NCI-H446 (cell line): ENCODE results near the gene RGS14.

Experiments
- DNase-seq, 2 experiments: peaks; one replicate each; lab custom pipeline; 2025; lab: John Stamatoyannopoulos, UW

Gene RGS14

DNA sequence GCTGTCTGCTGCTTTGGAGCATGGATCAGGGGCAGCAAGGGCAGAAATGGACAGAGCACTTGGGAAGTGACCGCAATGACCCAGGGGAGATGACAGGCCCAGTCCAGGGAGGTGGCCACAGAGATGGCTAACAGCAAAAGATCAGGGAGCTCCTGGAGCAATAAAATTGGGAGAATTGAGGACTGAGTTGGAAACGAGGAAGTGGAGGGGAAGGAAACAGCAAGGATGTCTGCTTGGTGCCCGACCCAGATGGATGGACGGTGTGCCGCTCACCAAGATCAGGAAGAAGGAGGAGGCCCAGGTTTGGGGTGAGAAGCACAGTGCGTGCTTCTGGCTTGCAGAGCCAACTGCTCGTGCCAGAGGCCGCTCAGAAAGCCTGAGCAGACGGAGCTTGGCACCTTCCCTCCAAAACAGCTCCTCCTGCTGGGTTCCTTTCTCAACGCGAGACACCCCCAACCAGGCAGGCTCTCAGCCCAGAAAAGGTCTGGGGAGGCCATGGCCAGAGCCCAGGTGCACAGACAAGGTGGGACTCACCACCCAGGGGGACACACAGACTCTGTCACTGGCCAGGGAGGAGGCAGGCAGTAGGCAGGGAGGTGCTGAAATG, 24.8 kb downstream of the RGS14 start:
- DNase-seq: peak; percentile 50 to 61

GRCh38 chr5:177383181-177383580, 25.5 kb downstream of the RGS14 start:
- DNase-seq: no peak

DNA sequence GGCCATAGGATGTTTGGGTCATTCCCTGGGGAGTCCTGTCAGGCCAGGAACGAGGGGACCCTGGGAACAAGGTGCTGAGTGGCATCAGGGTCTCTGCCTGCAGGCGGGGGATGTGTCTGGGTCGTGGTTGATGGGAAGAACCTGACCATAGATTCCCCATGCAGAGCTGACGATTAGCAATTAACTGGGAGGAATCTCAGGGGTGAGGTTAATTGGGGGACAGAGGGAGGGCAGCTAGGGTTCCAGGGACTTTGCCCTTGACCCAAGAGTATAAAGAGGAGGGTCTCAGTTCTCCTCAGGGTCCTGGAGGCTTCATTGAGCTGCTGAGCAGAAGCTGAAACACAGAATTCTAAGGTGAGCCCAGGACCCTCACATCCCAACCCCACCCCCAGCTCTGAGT, 26.4 kb downstream of the RGS14 start, which contains the start of gene SLC34A1:
Gene SLC34A1, plus strand, starts transcription at position 301 of the 400 bp plus-strand sequence. CDS start 1,308 bp downstream, outside the sequence.
- DNase-seq: no peak

DNA sequence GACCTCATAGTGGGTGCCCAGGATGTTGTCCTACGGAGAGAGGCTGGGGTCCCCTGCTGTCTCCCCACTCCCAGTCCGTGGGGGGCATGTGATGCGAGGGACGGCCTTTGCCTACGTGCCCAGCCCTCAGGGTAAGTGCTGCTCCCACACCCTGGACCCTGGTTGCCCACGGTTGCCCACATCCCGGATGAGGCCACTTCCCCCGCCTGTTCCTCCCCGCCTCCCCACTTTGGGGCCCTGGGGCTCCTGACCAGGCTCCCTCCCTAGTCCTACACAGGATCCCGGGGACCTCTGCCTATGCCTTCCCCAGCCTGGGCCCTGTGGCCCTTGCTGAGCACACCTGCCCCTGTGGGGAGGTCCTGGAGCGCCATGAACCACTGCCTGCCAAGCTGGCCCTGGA, 28.0 kb downstream of the RGS14 start:
- DNase-seq: no peak

- no peak for DNase-seq
These were observed 28.8 kb downstream of the RGS14 start for GRCh38 chr5:177386542-177386941.

DNA sequence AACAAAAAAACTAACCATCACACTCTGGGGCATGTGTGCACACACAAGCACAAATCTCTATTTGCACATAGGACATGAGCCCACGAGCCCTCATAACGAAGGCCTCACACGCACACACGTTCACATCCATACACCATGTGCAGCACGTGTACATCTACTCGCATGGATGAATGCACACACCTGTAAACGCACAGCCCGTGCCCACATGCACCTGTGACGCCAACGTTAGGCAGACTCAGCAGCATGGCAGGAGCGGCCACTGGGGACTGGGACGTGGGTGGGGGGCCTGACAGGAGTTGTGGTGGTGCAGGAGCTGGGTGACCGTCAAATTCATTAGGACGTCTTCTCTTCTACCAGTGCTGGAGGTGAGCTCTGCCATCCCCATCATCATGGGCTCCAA, 29.7 kb downstream of the RGS14 start:
- no peak for DNase-seq

DNA sequence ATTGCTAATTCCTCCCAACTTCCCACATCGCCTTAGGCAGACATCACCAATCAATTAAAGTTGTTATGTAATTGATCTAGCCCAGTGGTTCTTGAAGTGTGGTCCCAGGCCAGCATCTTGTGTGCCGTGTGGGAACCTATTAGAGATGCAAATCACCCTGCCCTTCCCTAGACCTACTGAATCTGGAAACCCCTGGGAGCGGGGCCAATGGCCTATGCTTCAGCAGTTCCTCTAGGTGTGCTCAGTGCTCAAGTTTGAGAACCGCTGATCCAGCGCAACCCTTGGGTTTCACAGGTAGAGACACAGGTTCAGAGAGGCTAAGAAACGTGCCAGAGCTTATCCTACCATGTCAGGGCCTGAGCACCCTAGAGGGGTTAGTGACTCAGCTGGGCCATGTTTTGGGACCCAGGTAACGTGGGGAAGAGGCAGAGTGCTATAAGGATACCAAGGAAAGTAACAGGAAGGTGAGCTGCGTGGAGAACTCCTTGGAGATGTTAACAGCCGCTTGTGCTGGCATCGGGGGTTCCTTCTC, 30.9 kb downstream of the RGS14 start:
- no peak for DNase-seq

- DNase-seq: no peak
These were observed 31.8 kb downstream of the RGS14 start for GRCh38 chr5:177389241-177390169.

- DNase-seq: peak; percentile 41 to 83
These were observed 32.9 kb downstream of the RGS14 start for GRCh38 chr5:177390363-177391300.

- no peak for DNase-seq
These were observed 35.0 kb downstream of the RGS14 start for GRCh38 chr5:177392765-177393164.

DNA sequence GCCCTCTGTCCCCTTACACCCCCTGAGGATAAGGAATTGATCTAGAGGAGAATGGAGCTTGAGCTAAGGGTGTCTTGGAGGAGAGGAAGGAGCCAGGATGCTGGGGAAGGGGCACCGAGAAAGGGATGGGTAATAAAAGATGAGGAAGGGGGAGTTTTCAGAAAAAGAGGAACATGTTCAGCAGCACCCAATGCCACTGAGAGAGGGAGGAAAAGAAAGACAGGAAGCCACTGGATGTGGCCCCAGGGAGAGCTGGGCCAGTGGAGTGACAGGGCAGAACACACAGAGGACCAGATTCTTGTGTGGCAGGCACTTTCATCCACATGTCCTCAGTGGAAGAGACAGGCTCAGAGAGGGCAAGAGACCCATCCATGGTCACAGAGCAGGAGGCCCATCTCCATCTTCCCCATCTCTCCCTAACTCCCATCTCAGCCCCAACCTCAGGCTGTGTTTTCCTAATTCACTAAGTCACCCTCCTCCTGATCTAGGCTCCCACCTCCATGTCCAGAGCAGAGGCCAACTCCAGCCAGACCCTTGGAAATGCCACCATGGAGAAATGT, 35.6 kb downstream of the RGS14 start:
- no peak for DNase-seq

- no peak for DNase-seq
These were observed 36.3 kb downstream of the RGS14 start for GRCh38 chr5:177393990-177394389.

DNA sequence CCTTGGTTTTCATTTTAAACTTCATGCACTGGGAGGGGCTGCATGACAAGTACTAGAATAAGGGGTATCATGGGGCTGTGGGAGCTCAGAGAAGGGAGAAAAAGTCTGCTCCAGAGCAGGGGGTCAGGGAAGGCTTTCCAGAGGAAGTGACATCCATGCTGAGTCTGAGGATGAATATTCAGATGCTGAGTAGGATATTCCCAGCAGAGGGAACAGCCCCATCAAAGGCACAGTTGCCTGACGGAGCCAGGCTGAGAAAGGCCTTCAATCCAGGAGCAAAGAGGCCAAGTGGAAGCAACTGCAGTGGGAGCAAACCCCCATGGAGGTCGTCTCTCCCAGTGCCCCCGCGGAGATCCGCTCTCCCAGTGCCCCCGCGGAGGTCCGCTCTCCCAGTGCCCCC, 38.4 kb downstream of the RGS14 start:
- no peak for DNase-seq

- no peak for DNase-seq
These were observed 39.1 kb downstream of the RGS14 start for GRCh38 chr5:177396807-177397206.

DNA sequence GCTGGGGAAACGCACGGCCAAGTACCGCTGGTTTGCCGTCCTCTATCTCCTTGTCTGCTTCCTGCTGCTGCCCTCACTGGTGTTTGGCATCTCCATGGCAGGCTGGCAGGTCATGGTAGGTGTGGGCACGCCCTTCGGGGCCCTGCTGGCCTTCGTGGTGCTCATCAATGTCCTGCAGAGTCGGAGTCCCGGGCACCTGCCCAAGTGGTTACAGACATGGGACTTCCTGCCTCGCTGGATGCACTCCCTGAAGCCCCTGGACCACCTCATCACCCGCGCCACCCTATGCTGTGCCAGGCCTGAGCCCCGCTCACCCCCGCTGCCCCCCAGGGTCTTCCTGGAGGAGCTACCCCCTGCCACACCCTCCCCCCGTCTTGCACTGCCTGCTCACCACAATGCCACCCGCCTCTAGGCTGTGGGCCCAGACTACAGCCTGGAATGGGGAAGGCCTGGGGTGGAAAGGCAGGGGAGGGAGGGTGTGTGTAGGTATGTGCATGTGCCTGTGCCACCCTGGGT, 40.2 kb downstream of the RGS14 start:
- no peak for DNase-seq

DNA sequence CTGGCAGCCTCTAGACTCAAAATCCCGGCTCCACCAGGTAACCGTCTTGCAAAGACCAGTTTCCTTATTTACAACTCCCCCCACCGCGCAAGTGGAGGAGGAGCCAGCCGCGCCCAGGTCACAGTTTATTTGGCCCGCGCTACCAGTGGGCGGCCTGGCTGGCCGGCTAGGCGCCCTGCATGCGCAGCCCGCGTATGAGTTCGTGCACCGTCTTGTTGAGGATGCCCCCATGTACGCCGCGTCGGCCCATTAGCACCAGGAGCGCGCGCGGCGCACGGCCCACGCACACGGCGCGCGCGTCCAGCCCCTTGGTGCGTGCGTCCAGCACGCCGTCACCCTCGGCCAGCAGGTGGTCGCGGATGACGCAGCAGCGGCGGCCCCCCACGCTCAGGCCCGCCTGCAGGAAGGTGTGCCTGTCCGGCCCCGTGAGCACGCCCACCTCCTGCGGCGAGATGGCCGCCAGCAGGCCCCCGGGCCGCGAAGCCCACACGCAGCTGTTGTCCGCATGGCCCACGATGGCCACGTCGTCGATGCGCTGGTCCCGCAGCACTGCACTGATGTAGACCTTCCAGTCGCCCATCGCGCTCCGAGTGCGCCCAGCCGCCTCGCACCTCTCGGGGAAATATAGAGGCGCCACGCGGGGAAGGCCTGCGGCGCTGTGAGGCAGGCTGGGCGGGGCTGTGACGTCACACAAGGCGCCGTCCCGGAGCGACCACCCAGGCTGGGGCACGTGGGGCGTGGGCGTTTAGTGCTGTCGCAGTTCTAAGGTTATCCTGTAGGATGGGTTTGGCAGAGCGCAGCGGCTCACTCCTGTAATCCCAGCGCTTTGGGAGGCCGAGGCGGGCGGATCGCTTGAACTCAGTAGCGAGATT, 42.5 kb downstream of the RGS14 start, which contains the start of gene PFN3:
Gene PFN3, minus strand, starts transcription at position 665 of the 872 bp plus-strand sequence. Its CDS starts 85 bp downstream, at position 580.
- no peak for DNase-seq

GRCh38 chr5:177402271-177403043, 44.7 kb downstream of the RGS14 start:
- no peak for DNase-seq

GRCh38 chr5:177403102-177403791, 45.5 kb downstream of the RGS14 start:
- no peak for DNase-seq
